Neural progenitor cell (in vitro differentiated cells): ENCODE results near the gene PPIA. TPM values are rescaled to one million over a fixed set of nuclear protein-coding genes. Genes with fewer than 3 reads are reported as not detected.

Source experiments
- DNase-seq: peaks from one replicate; pipeline ENCODE4 v3.0.0-alpha.2; 2016; ENCODE audit warnings: low spot score
- H2AFZ ChIP-seq: fragments of 200-600 bp; sonication (generic); replicated peaks from 2 replicates; pipeline ENCODE4 v1.6.1; 2016; ENCODE audit warnings: antibody characterized with exemption
- H3F3A ChIP-seq: fragments of 200-600 bp; sonication (generic); 2 replicates; pipeline ENCODE4 v1.6.1; 2016; ENCODE audit warnings: antibody characterized with exemption, low read depth
- H3K27ac ChIP-seq: fragments of 200-600 bp; sonication (generic); 2 replicates; pipeline ENCODE4 v1.5.1; 2016; ENCODE audit warnings: mild to moderate bottlenecking
- H3K27me3 ChIP-seq: fragments of 200-600 bp; sonication (generic); 2 replicates; pipeline ENCODE4 v1.6.1; 2016; ENCODE audit warnings: mild to moderate bottlenecking, moderate library complexity
- H3K36me3 ChIP-seq: fragments of 200-600 bp; sonication (generic); 2 replicates; pipeline ENCODE4 v1.5.1; 2016
- H3K4me1 ChIP-seq: fragments of 200-600 bp; sonication (generic); 2 replicates; pipeline ENCODE4 v1.6.1; 2016; ENCODE audit warnings: mixed run types
- H3K4me2 ChIP-seq: fragments of 200-600 bp; sonication (generic); 2 replicates; pipeline ENCODE4 v1.6.1; 2016
- H3K4me3 ChIP-seq: fragments of 200-600 bp; sonication (generic); 2 replicates; pipeline ENCODE4 v1.5.1; 2016
- H3K79me2 ChIP-seq: fragments of 200-600 bp; sonication (generic); 2 replicates; pipeline ENCODE4 v1.6.1; 2016; ENCODE audit warnings: low read depth
- H3K9ac ChIP-seq: fragments of 200-600 bp; sonication (generic); 2 replicates; pipeline ENCODE4 v1.6.1; 2016
- H3K9me3 ChIP-seq: fragments of 200-600 bp; sonication (generic); 2 replicates; pipeline ENCODE4 v1.5.1; 2016; ENCODE audit warnings: low read depth
- H4K20me1 ChIP-seq: fragments of 200-600 bp; sonication (generic); 2 replicates; pipeline ENCODE4 v1.6.1; 2016; ENCODE audit warnings: low read depth
- H3K27ac Mint-ChIP-seq: 3 replicates; pipeline ENCODE4 v1.8.0; 2021; ENCODE audit warnings: mixed read lengths
- H3K27me3 Mint-ChIP-seq: 2 replicates; pipeline ENCODE4 v1.8.0; 2022; ENCODE audit warnings: low read depth, mild to moderate bottlenecking, inconsistent platforms, moderate library complexity, mixed read lengths; ENCODE audit not compliant: insufficient read depth
- H3K36me3 Mint-ChIP-seq: 3 replicates; pipeline ENCODE4 v1.8.0; 2021; ENCODE audit warnings: mixed read lengths
- H3K4me1 Mint-ChIP-seq: 3 replicates; pipeline ENCODE4 v1.8.0; 2021; ENCODE audit warnings: mixed read lengths
- H3K4me3 Mint-ChIP-seq: 3 replicates; pipeline ENCODE4 v1.8.0; 2021; ENCODE audit warnings: mild to moderate bottlenecking, moderate library complexity, mixed read lengths
- H3K9me3 Mint-ChIP-seq: 3 replicates; pipeline ENCODE4 v1.8.0; 2020; ENCODE audit warnings: mixed read lengths
- EZH2 ChIP-seq: fragments of 200-600 bp; sonication (generic); IDR thresholded peaks from 2 replicates; pipeline ENCODE4 v1.6.1; 2017; ENCODE audit warnings: antibody characterized with exemption, mild to moderate bottlenecking, moderate library complexity
- EZH2phosphoT487 ChIP-seq: fragments of 200-600 bp; sonication (generic); IDR thresholded peaks from 2 replicates; pipeline ENCODE4 v1.6.1; 2017; ENCODE audit warnings: antibody characterized with exemption
- total RNA-seq: library from RNA; depleted of rRNA; stranded (reverse); fragments of >200 nt; gene quantifications from 2 replicates; pipeline ENCODE4 v1.2.3, GENCODE V29; 2015; ENCODE audit warnings: low replicate concordance
- TF ChIP-seq, protein P1 (sequence below): fragments of 200-600 bp; sonication (generic); IDR thresholded peaks from 2 replicates; pipeline ENCODE4 v1.5.1; 2017; ENCODE audit warnings: antibody characterized with exemption, mild to moderate bottlenecking

The PPIA gene
- total RNA-seq, 1 donor from 2014 or later: 2,932 TPM

DNA sequence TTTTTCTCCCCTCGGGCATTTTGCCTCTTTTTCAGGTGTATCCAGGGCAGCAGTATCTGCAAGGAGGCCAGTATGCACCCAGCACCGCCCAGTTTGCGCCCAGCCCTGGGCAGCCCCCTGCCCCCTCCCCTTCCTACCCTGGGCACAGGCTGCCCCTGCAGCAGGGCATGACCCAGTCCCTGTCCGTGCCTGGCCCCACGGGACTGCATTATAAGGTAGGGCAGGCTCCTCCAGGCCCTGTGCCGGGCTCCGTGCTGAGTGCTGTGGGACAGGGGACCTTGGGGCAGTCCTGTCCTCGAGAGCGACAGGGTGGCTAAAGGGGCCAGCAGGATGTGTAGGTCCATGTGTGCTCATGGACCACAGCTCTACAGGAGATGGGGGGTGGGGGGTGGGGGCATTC, 37.2 kb upstream of the PPIA start:
- no peak overlapping the region for H3K27ac Mint-ChIP-seq
- H3K27me3 Mint-ChIP-seq: peaks cover 2% of the 10 kb centered on the region
- H3F3A ChIP-seq: no peaks in the 10 kb centered on the region
- peaks cover 9% of the 10 kb centered on the region for H3K36me3 Mint-ChIP-seq
- H3K27me3 ChIP-seq: no peaks in the 10 kb centered on the region
- H3K9me3 ChIP-seq: no peaks in the 10 kb centered on the region
- TF ChIP-seq EZH2 (no peak), EZH2phosphoT487 (no peak)
- TF ChIP-seq, protein P1, sequence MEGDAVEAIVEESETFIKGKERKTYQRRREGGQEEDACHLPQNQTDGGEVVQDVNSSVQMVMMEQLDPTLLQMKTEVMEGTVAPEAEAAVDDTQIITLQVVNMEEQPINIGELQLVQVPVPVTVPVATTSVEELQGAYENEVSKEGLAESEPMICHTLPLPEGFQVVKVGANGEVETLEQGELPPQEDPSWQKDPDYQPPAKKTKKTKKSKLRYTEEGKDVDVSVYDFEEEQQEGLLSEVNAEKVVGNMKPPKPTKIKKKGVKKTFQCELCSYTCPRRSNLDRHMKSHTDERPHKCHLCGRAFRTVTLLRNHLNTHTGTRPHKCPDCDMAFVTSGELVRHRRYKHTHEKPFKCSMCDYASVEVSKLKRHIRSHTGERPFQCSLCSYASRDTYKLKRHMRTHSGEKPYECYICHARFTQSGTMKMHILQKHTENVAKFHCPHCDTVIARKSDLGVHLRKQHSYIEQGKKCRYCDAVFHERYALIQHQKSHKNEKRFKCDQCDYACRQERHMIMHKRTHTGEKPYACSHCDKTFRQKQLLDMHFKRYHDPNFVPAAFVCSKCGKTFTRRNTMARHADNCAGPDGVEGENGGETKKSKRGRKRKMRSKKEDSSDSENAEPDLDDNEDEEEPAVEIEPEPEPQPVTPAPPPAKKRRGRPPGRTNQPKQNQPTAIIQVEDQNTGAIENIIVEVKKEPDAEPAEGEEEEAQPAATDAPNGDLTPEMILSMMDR: no peak
- no peaks in the 10 kb centered on the region for H3K36me3 ChIP-seq
- no peak overlapping the region for H3K9ac ChIP-seq
- peaks cover 6% of the 10 kb centered on the region for H4K20me1 ChIP-seq
- H3K9me3 Mint-ChIP-seq: no peaks in the 10 kb centered on the region
- no peak for DNase-seq
- no peaks in the 10 kb centered on the region for H3K4me1 ChIP-seq
- H2AFZ ChIP-seq: no peak overlapping the region
- no peak overlapping the region for H3K4me3 Mint-ChIP-seq
- H3K79me2 ChIP-seq: peaks cover 10% of the 10 kb centered on the region
- no peaks in the 10 kb centered on the region for H3K4me1 Mint-ChIP-seq
- no peak overlapping the region for H3K27ac ChIP-seq
- H3K4me2 ChIP-seq: no peak overlapping the region
- H3K4me3 ChIP-seq: no peak overlapping the region

DNA sequence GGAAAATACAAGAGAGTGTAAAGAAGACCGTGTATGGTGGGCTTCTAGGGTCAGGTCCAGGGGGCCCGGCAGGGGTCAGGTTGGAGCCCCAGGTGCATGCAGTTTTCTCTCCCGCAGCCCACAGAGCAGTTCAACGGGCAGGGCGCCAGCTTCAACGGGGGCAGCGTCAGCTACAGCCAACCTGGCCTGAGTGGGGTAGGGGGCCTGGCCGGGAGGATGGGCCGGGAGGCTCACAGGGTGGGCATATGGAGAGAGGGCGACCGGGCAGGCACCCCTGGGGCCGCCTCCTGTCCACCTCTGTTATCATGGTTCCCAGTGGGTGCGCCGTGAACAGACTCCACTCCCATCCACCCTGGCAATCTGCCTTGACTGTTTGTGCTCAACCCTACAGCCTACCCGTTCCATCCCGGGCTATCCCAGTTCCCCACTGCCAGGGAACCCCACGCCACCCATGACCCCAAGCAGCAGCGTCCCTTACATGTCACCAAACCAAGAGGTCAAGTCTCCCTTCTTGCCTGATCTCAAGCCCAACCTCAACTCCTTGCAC, 36.4 kb upstream of the PPIA start:
- Histone ChIP-seq H3K79me2 (peaks cover 2% of the 10 kb centered on the region), H3K4me3 (no peak overlapping the region), H3K4me2 (no peak overlapping the region), H3K27ac (no peak overlapping the region), H2AFZ (no peak overlapping the region), H3K9ac (no peak overlapping the region), H3K4me1 (no peaks in the 10 kb centered on the region), H3K27me3 (no peaks in the 10 kb centered on the region), H3F3A (no peaks in the 10 kb centered on the region), H3K9me3 (no peaks in the 10 kb centered on the region), H3K36me3 (no peaks in the 10 kb centered on the region), H4K20me1 (peaks cover 1% of the 10 kb centered on the region)
- Mint-ChIP-seq H3K36me3 (peaks cover 13% of the 10 kb centered on the region), H3K9me3 (no peaks in the 10 kb centered on the region), H3K4me3 (no peak overlapping the region), H3K27me3 (peaks cover 2% of the 10 kb centered on the region), H3K4me1 (no peaks in the 10 kb centered on the region), H3K27ac (no peak overlapping the region)
- no peak for DNase-seq
- no peak for TF ChIP-seq EZH2
- no peak for TF ChIP-seq EZH2phosphoT487
- TF ChIP-seq, protein P1: no peak

DNA sequence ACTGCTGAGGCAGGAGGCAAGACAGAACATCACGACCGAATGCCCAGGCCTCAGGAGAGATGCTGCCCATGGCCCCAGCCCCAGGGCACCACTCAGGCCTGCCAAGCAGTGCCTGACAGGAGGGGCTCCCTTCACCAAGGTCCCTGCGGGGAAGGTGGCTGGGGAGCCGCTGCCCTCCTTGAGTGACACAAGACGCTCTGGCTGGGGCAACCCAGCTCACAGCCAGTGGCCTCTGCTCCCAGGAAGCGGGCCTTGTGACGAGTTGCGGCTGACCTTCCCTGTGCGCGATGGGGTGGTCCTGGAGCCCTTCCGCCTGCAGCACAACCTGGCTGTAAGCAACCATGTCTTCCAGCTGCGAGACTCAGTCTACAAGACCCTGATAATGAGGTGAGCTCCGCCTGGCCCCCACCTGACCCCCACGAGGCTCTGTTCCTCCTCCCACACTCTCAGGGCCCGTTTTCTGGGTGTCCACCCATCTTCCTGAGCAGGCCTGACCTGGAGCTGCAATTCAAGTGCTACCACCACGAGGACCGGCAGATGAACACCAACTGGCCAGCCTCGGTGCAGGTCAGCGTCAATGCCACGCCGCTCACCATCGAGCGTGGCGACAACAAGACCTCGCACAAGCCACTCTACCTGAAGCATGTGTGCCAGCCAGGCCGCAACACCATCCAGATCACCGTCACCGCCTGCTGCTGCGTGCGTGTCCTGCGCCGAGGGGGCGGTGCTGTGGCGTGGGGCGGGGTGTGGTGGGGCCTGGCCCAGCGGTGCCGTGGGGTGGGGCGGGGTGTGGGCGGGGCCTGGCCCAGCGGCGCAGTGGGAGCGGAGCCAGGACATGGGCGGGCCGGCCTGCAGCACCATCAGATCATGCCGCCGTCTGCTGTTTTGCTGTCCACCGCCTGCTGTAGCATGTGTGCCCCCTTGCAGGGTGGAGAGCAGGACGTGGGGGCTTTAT, 35.0 kb upstream of the PPIA start:
- Histone ChIP-seq H3K36me3 (no peaks in the 10 kb centered on the region), H3K4me1 (no peaks in the 10 kb centered on the region), H3K4me2 (no peak overlapping the region), H2AFZ (no peak overlapping the region), H4K20me1 (no peaks in the 10 kb centered on the region), H3K9me3 (no peaks in the 10 kb centered on the region), H3K79me2 (no peaks in the 10 kb centered on the region), H3K9ac (no peak overlapping the region), H3K27ac (no peak overlapping the region), H3F3A (no peaks in the 10 kb centered on the region), H3K27me3 (no peaks in the 10 kb centered on the region), H3K4me3 (no peak overlapping the region)
- no peak for TF ChIP-seq EZH2phosphoT487
- TF ChIP-seq EZH2: no peak
- TF ChIP-seq, protein P1: no peak
- Mint-ChIP-seq H3K27me3 (peaks cover 2% of the 10 kb centered on the region), H3K4me1 (no peaks in the 10 kb centered on the region), H3K27ac (no peak overlapping the region), H3K4me3 (no peak overlapping the region), H3K36me3 (peaks cover 15% of the 10 kb centered on the region), H3K9me3 (no peaks in the 10 kb centered on the region)
- no peak for DNase-seq
